ENCODE results near the gene SLC5A6.

Gene SLC5A6

DNA sequence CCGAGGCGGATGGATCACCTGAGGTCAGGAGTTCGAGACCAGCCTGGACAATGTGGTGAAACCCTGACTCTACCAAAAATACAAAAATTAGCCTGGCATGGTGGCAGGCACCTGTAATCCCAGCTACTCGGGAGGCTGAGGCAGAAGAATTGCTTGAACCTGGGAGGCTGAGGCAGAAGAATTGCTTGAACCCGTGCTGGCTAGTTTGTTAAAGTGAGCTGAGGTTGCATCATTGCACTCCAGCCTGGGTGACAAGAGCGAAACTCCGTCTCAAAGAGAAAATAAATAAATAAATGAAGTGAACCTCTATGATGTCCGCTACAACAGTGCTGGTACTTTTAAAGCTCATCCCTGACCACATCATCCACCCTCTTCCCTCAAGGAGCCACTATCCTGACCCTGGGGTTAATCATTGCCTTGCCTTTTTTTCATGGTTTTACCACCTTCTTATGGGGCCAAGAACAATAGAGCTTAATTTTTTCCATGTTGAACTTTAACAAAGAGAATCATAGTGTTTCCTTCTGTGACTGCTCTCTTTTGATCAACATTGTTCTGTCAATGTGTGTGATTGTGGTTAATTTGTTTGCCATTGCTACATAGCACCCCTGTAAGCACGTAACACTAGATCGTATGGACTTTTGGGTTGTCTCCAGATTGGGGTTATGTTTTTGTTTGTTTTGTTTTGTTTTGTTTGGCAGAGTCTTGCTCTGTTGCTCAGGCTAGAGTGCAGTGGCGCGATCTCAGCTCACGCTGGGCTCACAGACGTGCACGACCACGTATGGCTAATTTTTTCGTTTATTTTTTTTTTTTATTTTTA, 17.3 kb downstream of the SLC5A6 start:
- Histone ChIP-seq H3K36me3 (no peaks in the 10 kb centered on the region), H3K27ac (no peak overlapping the region), H3K27me3 (no peaks in the 10 kb centered on the region), H3K9me3 (no peaks in the 10 kb centered on the region), H3K4me3 (ENCODE audit: low read depth in 1 of 2, low read length in 1 of 2) (no peak overlapping the region), H3K4me1 (ENCODE audit: control insufficient read depth in 1 of 2, insufficient read depth in 1 of 2, low read depth in 1 of 2, low read length in 1 of 2) (no peaks in the 10 kb centered on the region)
- TF ChIP-seq, protein P1, sequence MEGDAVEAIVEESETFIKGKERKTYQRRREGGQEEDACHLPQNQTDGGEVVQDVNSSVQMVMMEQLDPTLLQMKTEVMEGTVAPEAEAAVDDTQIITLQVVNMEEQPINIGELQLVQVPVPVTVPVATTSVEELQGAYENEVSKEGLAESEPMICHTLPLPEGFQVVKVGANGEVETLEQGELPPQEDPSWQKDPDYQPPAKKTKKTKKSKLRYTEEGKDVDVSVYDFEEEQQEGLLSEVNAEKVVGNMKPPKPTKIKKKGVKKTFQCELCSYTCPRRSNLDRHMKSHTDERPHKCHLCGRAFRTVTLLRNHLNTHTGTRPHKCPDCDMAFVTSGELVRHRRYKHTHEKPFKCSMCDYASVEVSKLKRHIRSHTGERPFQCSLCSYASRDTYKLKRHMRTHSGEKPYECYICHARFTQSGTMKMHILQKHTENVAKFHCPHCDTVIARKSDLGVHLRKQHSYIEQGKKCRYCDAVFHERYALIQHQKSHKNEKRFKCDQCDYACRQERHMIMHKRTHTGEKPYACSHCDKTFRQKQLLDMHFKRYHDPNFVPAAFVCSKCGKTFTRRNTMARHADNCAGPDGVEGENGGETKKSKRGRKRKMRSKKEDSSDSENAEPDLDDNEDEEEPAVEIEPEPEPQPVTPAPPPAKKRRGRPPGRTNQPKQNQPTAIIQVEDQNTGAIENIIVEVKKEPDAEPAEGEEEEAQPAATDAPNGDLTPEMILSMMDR (IDR thresholded peaks at IDR 0.05) = no peak

DNA sequence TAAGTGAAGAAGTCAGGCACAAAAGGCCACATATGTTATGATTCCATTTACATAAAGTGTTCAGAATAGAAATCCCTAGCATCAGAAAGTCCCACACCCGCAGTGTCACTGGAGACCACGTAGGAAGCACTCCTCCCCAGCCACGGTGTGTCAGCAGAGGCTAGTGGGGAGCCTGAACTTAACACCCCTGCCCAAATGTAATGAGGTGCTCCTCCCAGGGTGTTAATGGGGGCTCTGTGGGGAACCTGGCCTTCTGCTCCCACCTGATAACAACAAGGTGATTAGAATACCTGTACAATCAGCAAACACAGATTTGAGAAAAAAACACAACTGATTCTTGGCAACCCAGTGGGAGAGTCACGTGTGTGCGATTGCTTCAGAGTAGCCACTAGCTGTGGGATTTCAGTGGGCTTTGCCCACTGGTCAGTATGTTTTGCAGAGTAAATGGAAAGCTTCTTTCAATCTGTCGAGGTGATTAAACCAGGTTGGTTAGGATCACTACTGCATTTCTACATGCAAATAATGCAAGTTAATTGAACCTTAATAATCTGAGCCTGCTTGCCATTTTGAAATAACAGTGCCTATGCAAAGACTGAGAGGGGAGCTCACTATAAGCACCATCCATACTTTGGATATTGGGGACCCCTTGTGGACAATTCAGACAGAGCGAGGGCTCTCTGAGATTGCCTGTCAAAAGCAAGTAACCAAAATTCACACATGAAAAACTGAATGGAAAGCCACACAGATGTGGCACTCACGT, 20.8 kb downstream of the SLC5A6 start:
- no peak overlapping the region for H3K4me3 ChIP-seq (ENCODE audit: low read depth in 1 of 2, low read length in 1 of 2)
- H3K27ac ChIP-seq = no peak overlapping the region
- TF ChIP-seq, protein P1 (IDR thresholded peaks at IDR 0.05) = no peak
- no peaks in the 10 kb centered on the region for H3K9me3 ChIP-seq
- H3K27me3 ChIP-seq = no peaks in the 10 kb centered on the region
- H3K4me1 ChIP-seq (ENCODE audit: control insufficient read depth in 1 of 2, insufficient read depth in 1 of 2, low read depth in 1 of 2, low read length in 1 of 2) = no peaks in the 10 kb centered on the region
- H3K36me3 ChIP-seq = no peaks in the 10 kb centered on the region

DNA sequence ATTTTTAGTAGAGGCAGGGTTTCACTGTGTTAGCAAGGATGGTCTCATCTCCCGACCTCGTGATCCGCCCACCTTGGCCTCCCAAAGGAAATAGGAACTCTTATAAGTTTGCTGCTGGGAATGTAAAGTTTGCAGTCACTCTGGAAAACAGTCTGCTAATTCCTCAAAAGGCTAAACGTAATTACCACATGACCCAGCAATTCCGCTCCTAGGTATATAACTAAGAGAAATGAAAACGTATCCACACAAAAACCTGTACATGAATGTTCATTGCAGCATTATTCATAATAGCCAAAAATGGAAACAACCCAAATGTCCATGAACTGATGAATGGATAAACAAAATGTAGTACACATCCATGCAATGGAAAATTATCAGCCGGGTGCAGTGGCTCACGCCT, 22.1 kb downstream of the SLC5A6 start:
- Histone ChIP-seq H3K9me3 (no peaks in the 10 kb centered on the region), H3K4me1 (ENCODE audit: control insufficient read depth in 1 of 2, insufficient read depth in 1 of 2, low read depth in 1 of 2, low read length in 1 of 2) (no peaks in the 10 kb centered on the region), H3K36me3 (no peaks in the 10 kb centered on the region), H3K27me3 (no peaks in the 10 kb centered on the region), H3K4me3 (ENCODE audit: low read depth in 1 of 2, low read length in 1 of 2) (no peak overlapping the region), H3K27ac (no peak overlapping the region)
- TF ChIP-seq, protein P1 (IDR thresholded peaks at IDR 0.05) = no peak

DNA sequence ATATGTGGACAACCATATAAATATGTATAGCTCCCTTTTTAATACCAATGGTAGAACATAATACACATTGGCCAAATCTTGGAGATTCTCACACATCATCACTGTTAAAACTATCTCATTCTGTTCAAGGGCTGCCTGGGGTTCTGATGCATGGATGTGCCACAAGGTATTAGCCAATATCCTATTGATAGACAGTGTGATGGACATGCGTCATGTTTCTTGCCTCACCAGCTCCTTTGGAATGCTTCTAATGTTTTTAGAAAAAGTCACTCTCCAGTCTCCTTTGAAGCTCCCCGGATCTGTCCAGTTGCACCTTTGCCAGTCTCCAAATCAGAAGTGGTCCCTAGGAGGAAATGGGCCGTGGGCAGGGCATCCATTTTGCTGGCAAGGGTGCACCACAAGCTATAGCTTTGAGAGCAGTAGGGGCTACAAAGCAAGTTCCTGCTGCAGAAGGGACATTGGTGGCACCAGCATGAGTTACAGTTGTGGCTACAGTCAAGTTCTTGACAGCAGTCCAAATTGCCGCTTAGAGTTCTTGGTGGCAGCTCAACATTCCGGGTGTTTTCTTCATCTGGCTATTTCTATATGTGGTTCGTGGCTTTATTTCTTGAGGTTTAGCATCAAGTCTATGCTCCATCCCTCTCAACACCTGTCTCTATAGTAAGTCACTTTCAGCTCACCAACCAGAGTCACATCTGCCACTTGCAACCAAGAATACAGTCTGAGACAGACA, 25.3 kb downstream of the SLC5A6 start:
- no peaks in the 10 kb centered on the region for H3K9me3 ChIP-seq
- H3K27me3 ChIP-seq = no peaks in the 10 kb centered on the region
- H3K4me1 ChIP-seq (ENCODE audit: control insufficient read depth in 1 of 2, insufficient read depth in 1 of 2, low read depth in 1 of 2, low read length in 1 of 2) = no peaks in the 10 kb centered on the region
- TF ChIP-seq, protein P1 (IDR thresholded peaks at IDR 0.05) = no peak
- H3K4me3 ChIP-seq (ENCODE audit: low read depth in 1 of 2, low read length in 1 of 2) = no peak overlapping the region
- H3K36me3 ChIP-seq = no peaks in the 10 kb centered on the region
- no peak overlapping the region for H3K27ac ChIP-seq

DNA sequence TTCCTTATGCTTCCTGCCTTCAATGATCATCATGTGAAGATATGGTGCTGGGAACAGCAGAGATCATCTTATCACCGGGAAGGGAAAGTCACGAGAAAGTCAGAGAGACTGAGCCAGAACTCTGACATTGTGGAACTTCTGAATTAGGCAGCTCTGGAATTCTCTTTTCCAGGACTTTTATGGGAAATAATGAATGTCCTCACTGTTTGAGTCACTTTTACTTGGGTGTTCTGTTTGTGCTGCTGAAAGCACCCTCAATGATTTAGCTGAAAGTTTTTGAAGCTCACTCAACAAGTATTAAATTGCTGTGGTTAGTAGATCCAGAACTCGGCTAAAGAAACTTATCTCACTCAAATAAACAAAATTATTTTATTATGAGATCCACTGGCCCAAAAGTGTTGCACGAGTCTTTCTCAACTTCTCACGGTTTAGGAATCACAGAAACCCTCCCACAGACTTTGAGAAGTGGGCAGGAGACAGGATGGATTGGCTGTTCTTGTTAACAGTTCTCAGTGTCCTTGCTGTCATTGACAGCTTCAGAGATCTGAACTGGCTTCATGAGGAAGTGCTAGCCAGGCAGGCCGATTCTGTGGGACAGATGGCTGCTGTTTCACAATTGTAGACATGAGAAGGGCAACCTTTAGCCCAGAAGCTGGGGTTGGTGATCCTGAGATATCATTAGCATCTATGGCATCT, 26.6 kb downstream of the SLC5A6 start:
- Histone ChIP-seq H3K4me1 (ENCODE audit: control insufficient read depth in 1 of 2, insufficient read depth in 1 of 2, low read depth in 1 of 2, low read length in 1 of 2) (no peaks in the 10 kb centered on the region), H3K9me3 (no peaks in the 10 kb centered on the region), H3K36me3 (no peaks in the 10 kb centered on the region), H3K27ac (no peak overlapping the region), H3K27me3 (no peaks in the 10 kb centered on the region), H3K4me3 (ENCODE audit: low read depth in 1 of 2, low read length in 1 of 2) (no peak overlapping the region)
- TF ChIP-seq, protein P1 (IDR thresholded peaks at IDR 0.05) = no peak

Measured in neutrophil (primary cell).